Progenitor cell of endocrine pancreas (in vitro differentiated cells): ENCODE results near the gene TIMM8A. TPM values are rescaled to one million over a fixed set of nuclear protein-coding genes. Genes with fewer than 3 reads are reported as not detected.

Experiments
- DNase-seq: peaks from one replicate; pipeline ENCODE4 v3.0.0; 2021; ENCODE audit warnings: low spot score; ENCODE audit not compliant: unreplicated experiment
- H3K27ac Mint-ChIP-seq: 2 replicates; pipeline ENCODE4 v1.8.0; 2021; ENCODE audit warnings: mild to moderate bottlenecking, moderate library complexity, mixed read lengths
- H3K27me3 Mint-ChIP-seq: 2 replicates; pipeline ENCODE4 v1.8.0; 2021; ENCODE audit warnings: mixed read lengths
- H3K36me3 Mint-ChIP-seq: 2 replicates; pipeline ENCODE4 v1.8.0; 2022; ENCODE audit warnings: mixed read lengths; ENCODE audit not compliant: insufficient read depth
- H3K4me1 Mint-ChIP-seq: 2 replicates; pipeline ENCODE4 v1.8.0; 2021; ENCODE audit warnings: low read depth, mixed read lengths
- H3K4me3 Mint-ChIP-seq: 2 replicates; pipeline ENCODE4 v1.8.0; 2021; ENCODE audit warnings: low read depth, mild to moderate bottlenecking, moderate library complexity, mixed read lengths
- H3K9me3 Mint-ChIP-seq: 2 replicates; pipeline ENCODE4 v1.8.0; 2021; ENCODE audit warnings: low read depth, mixed read lengths
- total RNA-seq: library from RNA; stranded (reverse); gene quantifications from 2 replicates; pipeline ENCODE4 v1.2.1, GENCODE V29; 2021
- TF ChIP-seq, protein P1 (sequence below): fragments of 200-600 bp; sonication (generic); IDR thresholded peaks from one replicate; pipeline ENCODE4 v1.5.0; 2021; ENCODE audit warnings: antibody characterized with exemption, mild to moderate bottlenecking; ENCODE audit not compliant: unreplicated experiment

TIMM8A gene
- total RNA-seq, 1 donor from 2014 or later = 15.7 TPM

GRCh38 chrX:101385026-101385684 lies 36.6 kb upstream of the TIMM8A start:
- TF ChIP-seq, protein P1, sequence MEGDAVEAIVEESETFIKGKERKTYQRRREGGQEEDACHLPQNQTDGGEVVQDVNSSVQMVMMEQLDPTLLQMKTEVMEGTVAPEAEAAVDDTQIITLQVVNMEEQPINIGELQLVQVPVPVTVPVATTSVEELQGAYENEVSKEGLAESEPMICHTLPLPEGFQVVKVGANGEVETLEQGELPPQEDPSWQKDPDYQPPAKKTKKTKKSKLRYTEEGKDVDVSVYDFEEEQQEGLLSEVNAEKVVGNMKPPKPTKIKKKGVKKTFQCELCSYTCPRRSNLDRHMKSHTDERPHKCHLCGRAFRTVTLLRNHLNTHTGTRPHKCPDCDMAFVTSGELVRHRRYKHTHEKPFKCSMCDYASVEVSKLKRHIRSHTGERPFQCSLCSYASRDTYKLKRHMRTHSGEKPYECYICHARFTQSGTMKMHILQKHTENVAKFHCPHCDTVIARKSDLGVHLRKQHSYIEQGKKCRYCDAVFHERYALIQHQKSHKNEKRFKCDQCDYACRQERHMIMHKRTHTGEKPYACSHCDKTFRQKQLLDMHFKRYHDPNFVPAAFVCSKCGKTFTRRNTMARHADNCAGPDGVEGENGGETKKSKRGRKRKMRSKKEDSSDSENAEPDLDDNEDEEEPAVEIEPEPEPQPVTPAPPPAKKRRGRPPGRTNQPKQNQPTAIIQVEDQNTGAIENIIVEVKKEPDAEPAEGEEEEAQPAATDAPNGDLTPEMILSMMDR = no peak
- H3K27ac Mint-ChIP-seq = no peak overlapping the region
- H3K36me3 Mint-ChIP-seq = no peaks in the 10 kb centered on the region
- no peak for DNase-seq
- no peaks in the 10 kb centered on the region for H3K4me1 Mint-ChIP-seq
- peaks cover 3% of the 10 kb centered on the region for H3K9me3 Mint-ChIP-seq
- no peaks in the 10 kb centered on the region for H3K27me3 Mint-ChIP-seq
- H3K4me3 Mint-ChIP-seq = no peak overlapping the region

DNA sequence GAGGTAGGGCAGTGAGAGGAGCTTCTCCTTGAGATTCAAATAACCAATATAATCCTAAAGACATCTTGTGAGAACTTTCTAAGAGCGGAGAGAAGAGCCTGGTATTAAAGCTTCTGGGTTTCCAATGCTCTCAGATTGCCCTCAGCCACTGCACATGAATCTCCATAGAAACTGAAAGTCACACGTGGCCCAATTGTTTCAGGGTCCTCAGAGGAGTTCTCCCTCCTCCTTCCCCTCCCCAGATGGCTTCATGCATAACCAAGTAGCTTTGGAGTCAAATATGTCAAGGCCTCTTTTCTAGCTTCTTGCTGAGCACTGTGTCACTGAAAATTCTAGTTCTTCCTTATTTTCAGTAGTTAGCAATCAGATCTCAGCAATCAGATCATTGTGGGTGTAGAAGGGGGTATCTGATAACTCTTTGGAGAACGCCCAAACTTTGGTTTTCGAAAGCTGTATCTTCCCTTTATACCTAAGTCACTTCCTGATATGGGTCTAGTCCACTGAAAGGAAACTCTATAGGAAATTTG lies 35.2 kb upstream of the TIMM8A start:
- peaks cover 8% of the 10 kb centered on the region for H3K9me3 Mint-ChIP-seq
- TF ChIP-seq, protein P1 = no peak
- H3K4me3 Mint-ChIP-seq = no peak overlapping the region
- DNase-seq = no peak
- no peaks in the 10 kb centered on the region for H3K27me3 Mint-ChIP-seq
- H3K36me3 Mint-ChIP-seq = no peaks in the 10 kb centered on the region
- no peak overlapping the region for H3K27ac Mint-ChIP-seq
- no peaks in the 10 kb centered on the region for H3K4me1 Mint-ChIP-seq

DNA sequence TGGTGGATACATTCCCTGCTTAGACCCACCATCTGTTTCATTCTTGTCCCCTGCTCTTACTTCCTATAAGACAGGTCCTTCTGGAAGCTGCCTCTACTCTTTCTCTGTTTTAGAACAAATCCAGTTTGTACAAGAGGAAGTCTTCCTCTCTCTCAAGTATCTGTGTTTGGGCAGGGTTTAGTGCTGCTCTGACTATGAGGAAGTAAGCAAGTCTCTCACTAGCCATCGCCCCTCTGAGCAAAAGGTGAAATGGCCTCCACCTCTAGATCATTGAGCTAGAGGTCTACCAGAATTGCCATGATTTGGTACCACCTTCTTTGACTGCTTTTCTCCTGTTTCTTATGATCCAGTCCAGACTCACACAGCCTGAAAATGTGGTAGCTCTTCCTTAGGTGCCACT lies 29.0 kb upstream of the TIMM8A start:
- no peak for DNase-seq
- Mint-ChIP-seq H3K36me3 (no peaks in the 10 kb centered on the region), H3K4me3 (no peak overlapping the region), H3K4me1 (no peaks in the 10 kb centered on the region), H3K9me3 (peaks cover 12% of the 10 kb centered on the region), H3K27me3 (no peaks in the 10 kb centered on the region), H3K27ac (no peak overlapping the region)
- TF ChIP-seq, protein P1 = no peak

DNA sequence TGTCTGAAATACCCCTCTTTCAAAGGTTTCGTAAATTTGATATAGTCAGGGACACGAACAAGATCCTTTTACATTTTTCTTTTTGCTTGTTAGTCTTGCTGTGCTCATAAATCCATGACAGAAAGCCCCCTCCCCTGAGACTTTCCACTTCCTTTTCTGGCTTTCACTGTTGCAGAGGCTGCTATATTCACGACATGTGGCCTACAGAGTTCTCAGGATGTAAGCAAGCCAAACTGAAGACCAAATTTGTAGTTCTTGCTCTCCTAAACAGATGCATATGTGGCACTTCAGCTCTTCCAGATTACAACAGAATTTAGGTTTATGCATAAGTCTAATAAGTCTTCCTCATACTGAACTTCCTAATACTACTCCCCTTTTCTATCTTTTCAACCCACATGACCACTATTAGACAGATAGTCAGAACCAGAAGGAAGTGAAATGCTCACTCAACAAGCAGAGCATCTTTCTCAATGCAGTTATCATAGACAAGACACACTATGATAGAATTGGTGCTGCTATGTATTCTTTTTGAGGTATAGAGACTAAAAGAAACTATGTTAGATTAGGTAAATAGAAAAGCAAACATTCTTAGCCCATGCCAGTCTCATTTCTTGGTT lies 22.5 kb upstream of the TIMM8A start:
- Mint-ChIP-seq H3K4me3 (no peak overlapping the region), H3K36me3 (no peaks in the 10 kb centered on the region), H3K27me3 (no peaks in the 10 kb centered on the region), H3K9me3 (peaks cover 7% of the 10 kb centered on the region), H3K4me1 (no peaks in the 10 kb centered on the region), H3K27ac (no peak overlapping the region)
- TF ChIP-seq, protein P1 = no peak
- DNase-seq = no peak

- no peaks in the 10 kb centered on the region for H3K36me3 Mint-ChIP-seq
- no peak overlapping the region for H3K4me3 Mint-ChIP-seq
These were observed 21.1 kb upstream of the TIMM8A start for GRCh38 chrX:101369687-101370086.

More at GRCh38 chrX:101369687-101370086, 21.1 kb upstream of the TIMM8A start:
- DNase-seq = no peak
- no peaks in the 10 kb centered on the region for H3K27me3 Mint-ChIP-seq
- H3K9me3 Mint-ChIP-seq = no peaks in the 10 kb centered on the region
- H3K27ac Mint-ChIP-seq = no peak overlapping the region
- H3K4me1 Mint-ChIP-seq = no peaks in the 10 kb centered on the region
- TF ChIP-seq, protein P1 = no peak
